Measurements from ENCODE around the gene STK10.

Gene STK10

GRCh38 chr5:172144291-172144815 lies 43.7 kb downstream of the STK10 start:
- no peak for DNase-seq (ENCODE audit: low read depth in 3 of 3)

- no peak for DNase-seq (ENCODE audit: low read depth in 3 of 3)
These were observed 44.1 kb downstream of the STK10 start for GRCh38 chr5:172143875-172144274.

GRCh38 chr5:172142709-172143215 lies 45.3 kb downstream of the STK10 start:
- DNase-seq (ENCODE audit: low read depth in 3 of 3): no peak

- DNase-seq (ENCODE audit: low read depth in 3 of 3): no peak
These were observed 46.1 kb downstream of the STK10 start for GRCh38 chr5:172141949-172142319.

- no peak for DNase-seq (ENCODE audit: low read depth in 3 of 3)
These were observed 47.2 kb downstream of the STK10 start for GRCh38 chr5:172140866-172141265.

- no peak for DNase-seq (ENCODE audit: low read depth in 3 of 3)
These were observed 47.9 kb downstream of the STK10 start for GRCh38 chr5:172140120-172140519.

- DNase-seq (ENCODE audit: low read depth in 3 of 3): no peak
These were observed 51.0 kb downstream of the STK10 start for GRCh38 chr5:172137046-172137445.

- peak; percentile 37 to 61 (median 54) for DNase-seq (ENCODE audit: low read depth in 3 of 3)
These were observed 54.5 kb downstream of the STK10 start for GRCh38 chr5:172133359-172134029.

GRCh38 chr5:172131690-172132089 lies 56.3 kb downstream of the STK10 start:
- no peak for DNase-seq (ENCODE audit: low read depth in 3 of 3)

GRCh38 chr5:172129256-172129910 lies 58.6 kb downstream of the STK10 start:
- DNase-seq (ENCODE audit: low read depth in 3 of 3): no peak

- no peak for DNase-seq (ENCODE audit: low read depth in 3 of 3)
These were observed 60.4 kb downstream of the STK10 start for GRCh38 chr5:172127581-172127980.

GRCh38 chr5:172123269-172123692 lies 64.7 kb downstream of the STK10 start:
- no peak for DNase-seq (ENCODE audit: low read depth in 3 of 3)

- no peak for DNase-seq (ENCODE audit: low read depth in 3 of 3)
These were observed 67.9 kb downstream of the STK10 start for GRCh38 chr5:172119921-172120688.

- no peak for DNase-seq (ENCODE audit: low read depth in 3 of 3)
These were observed 69.1 kb downstream of the STK10 start for GRCh38 chr5:172118891-172119290.

- no peak for DNase-seq (ENCODE audit: low read depth in 3 of 3)
These were observed 69.9 kb downstream of the STK10 start for GRCh38 chr5:172117977-172118701.

- no peak for DNase-seq (ENCODE audit: low read depth in 3 of 3)
These were observed 72.5 kb downstream of the STK10 start for GRCh38 chr5:172115541-172115982.

GRCh38 chr5:172114875-172115422 lies 73.1 kb downstream of the STK10 start:
- peak; percentile 52 to 86 (median 65) for DNase-seq (ENCODE audit: low read depth in 3 of 3)

- peak; percentile 37 to 66 (median 42) for DNase-seq (ENCODE audit: low read depth in 3 of 3)
These were observed 75.0 kb downstream of the STK10 start for GRCh38 chr5:172113036-172113435.

GRCh38 chr5:172111852-172112225 lies 76.2 kb downstream of the STK10 start:
- DNase-seq (ENCODE audit: low read depth in 3 of 3): no peak

GRCh38 chr5:172110921-172111851 lies 76.8 kb downstream of the STK10 start:
- DNase-seq (ENCODE audit: low read depth in 3 of 3): peak; percentile 71 to 89 (median 78)
